HPDE6-E6E7 (cell line): ENCODE measurements around the gene GOLGA8M.
"Not testable (repeated sequence)": the region's sequence is repeated elsewhere in the genome, so short reads cannot be mapped to it uniquely, and the experiment has no call there.

ENCODE experiments used
- DNase-seq: peaks from one replicate; pipeline ENCODE4 v3.0.0; 2011; ENCODE audit warnings: missing footprints; ENCODE audit errors: extremely low spot score

GOLGA8M gene

GRCh38 chr15:28712270-28712669 is at the start of gene GOLGA8M:
Gene GOLGA8M (minus strand): TSS chr15:28712421. CDS start chr15:28712323, 98 bp downstream.
- not testable (repeated sequence) for DNase-seq

GRCh38 chr15:28742890-28743289 is 30.7 kb upstream of the GOLGA8M start:
- not testable (repeated sequence) for DNase-seq

- DNase-seq = not testable (repeated sequence)
These were observed 26.5 kb upstream of the GOLGA8M start for GRCh38 chr15:28738590-28739292.

GRCh38 chr15:28738200-28738561 is 26.0 kb upstream of the GOLGA8M start:
- not testable (repeated sequence) for DNase-seq

GRCh38 chr15:28737521-28738199 is 25.4 kb upstream of the GOLGA8M start:
- not testable (repeated sequence) for DNase-seq

GRCh38 chr15:28728061-28728460 is 15.8 kb upstream of the GOLGA8M start:
- DNase-seq = not testable (repeated sequence)

GRCh38 chr15:28727026-28727425 is 14.8 kb upstream of the GOLGA8M start:
- DNase-seq = not testable (repeated sequence)

- no peak for DNase-seq
These were observed 13.9 kb upstream of the GOLGA8M start for GRCh38 chr15:28726102-28726501.

- DNase-seq = no peak
These were observed 13.3 kb upstream of the GOLGA8M start for GRCh38 chr15:28725556-28725955.

GRCh38 chr15:28723986-28724385 is 11.8 kb upstream of the GOLGA8M start:
- not testable (repeated sequence) for DNase-seq

- DNase-seq = not testable (repeated sequence)
These were observed 7.4 kb upstream of the GOLGA8M start for GRCh38 chr15:28719626-28720025.

- DNase-seq = not testable (repeated sequence)
These were observed 6.4 kb upstream of the GOLGA8M start for GRCh38 chr15:28718576-28718975.

GRCh38 chr15:28714176-28714575 is 2.0 kb upstream of the GOLGA8M start:
- DNase-seq = not testable (repeated sequence)

- not testable (repeated sequence) for DNase-seq
These were observed 8.3 kb downstream of the GOLGA8M start for GRCh38 chr15:28703927-28704326.

GRCh38 chr15:28702427-28702826 is 9.8 kb downstream of the GOLGA8M start:
- not testable (repeated sequence) for DNase-seq

- not testable (repeated sequence) for DNase-seq
These were observed 18.0 kb downstream of the GOLGA8M start for GRCh38 chr15:28694006-28694751.

- DNase-seq = not testable (repeated sequence)
These were observed 19.2 kb downstream of the GOLGA8M start for GRCh38 chr15:28693021-28693420.

- DNase-seq = not testable (repeated sequence)
These were observed 38.7 kb downstream of the GOLGA8M start for GRCh38 chr15:28673533-28673932.

- not testable (repeated sequence) for DNase-seq
These were observed 40.1 kb downstream of the GOLGA8M start for GRCh38 chr15:28672122-28672521.

- DNase-seq = not testable (repeated sequence)
These were observed 45.8 kb downstream of the GOLGA8M start for GRCh38 chr15:28666402-28666801.

- DNase-seq = not testable (repeated sequence)
These were observed 47.6 kb downstream of the GOLGA8M start for GRCh38 chr15:28664575-28664974.

- DNase-seq = not testable (repeated sequence)
These were observed 48.5 kb downstream of the GOLGA8M start for GRCh38 chr15:28663717-28664116.
